ENCODE measurements around the gene CELF3. TPM values are rescaled to one million over a fixed set of nuclear protein-coding genes. Genes with fewer than 3 reads are reported as not detected.

Gene CELF3
- total and polyA plus RNA-seq, 2 of the 13 experiments (the other 11 are each of a cell fraction or from before 2014, with no cell fraction given): not detected

- Histone ChIP-seq H2AFZ (ENCODE audit: low read length) (no peak overlapping the region), H3K9ac (ENCODE audit: insufficient read depth, low read depth, low read length) (no peak overlapping the region), H3K27me3 (ENCODE audit: control insufficient read depth in 1 of 2, insufficient read depth in 2 of 2, low read length in 2 of 2) (peaks cover 0 to 11% of the 10 kb centered on the region in 2 experiments; a peak in 2 of 5 replicates), H3K9me3 (ENCODE audit: low read length) (peaks cover 16% of the 10 kb centered on the region; the same call in 1 of the 2 replicates), H3K4me3 (replicated peaks in 1 of 3; ENCODE audit: insufficient read depth in 1 of 3, low read depth in 2 of 3, low read length in 3 of 3) (no peak overlapping the region), H3K36me3 (replicated peaks in 1 of 2; ENCODE audit: control insufficient read depth in 1 of 2, insufficient read depth in 2 of 2, low read length in 2 of 2) (no peaks in the 10 kb centered on the region), H3K4me2 (ENCODE audit: low read depth, low read length) (no peak overlapping the region), H3K4me1 (ENCODE audit: insufficient read depth, low read length) (no peaks in the 10 kb centered on the region), H3K27ac (ENCODE audit: extremely low read length, insufficient read depth, low read length) (no peak overlapping the region), H3K79me2 (ENCODE audit: insufficient read depth, low read length) (no peaks in the 10 kb centered on the region), H4K20me1 (ENCODE audit: insufficient read depth, low read length) (no peaks in the 10 kb centered on the region)
- no peak for FAIRE-seq
- 1% methylated on average over 4 of the region's 4 CpGs for WGBS (ENCODE audit: low lambda C conversion rate)
- CTCF ChIA-PET (ENCODE audit: low intra/inter-chr PET ratio, low total read pairs): no interaction called here
- POLR2A ChIA-PET: no interaction called here
- ATAC-seq: no peak
- intact Hi-C loops (cut with micrococcal nuclease; ENCODE audit: unreplicated experiment) (no loop called here), in situ Hi-C loops (cut with HindIII; ENCODE audit: extremely low pct_ligation_motif_present, low pct_unique_long_range_greater_than_20kb) (loop anchor here (25.0 kb wide), 1 partner anchor 204 kb away; the partner anchor contains the start of gene TUFT1)
- no TSS peak for BruUV-seq (replicated peaks)
- no peak for DNase-seq (ENCODE audit: low spot score)
- TF ChIP-seq HOXA5 (CRISPR knock-in tag; IDR thresholded peaks at IDR 0.05): no peak
- TF ChIP-seq KLF16 (CRISPR knock-in tag; IDR thresholded peaks at IDR 0.05): no peak
- TF ChIP-seq GRHL1 (CRISPR knock-in tag; conservative IDR thresholded peaks at IDR 0.05): no peak
- TF ChIP-seq, protein P1, sequence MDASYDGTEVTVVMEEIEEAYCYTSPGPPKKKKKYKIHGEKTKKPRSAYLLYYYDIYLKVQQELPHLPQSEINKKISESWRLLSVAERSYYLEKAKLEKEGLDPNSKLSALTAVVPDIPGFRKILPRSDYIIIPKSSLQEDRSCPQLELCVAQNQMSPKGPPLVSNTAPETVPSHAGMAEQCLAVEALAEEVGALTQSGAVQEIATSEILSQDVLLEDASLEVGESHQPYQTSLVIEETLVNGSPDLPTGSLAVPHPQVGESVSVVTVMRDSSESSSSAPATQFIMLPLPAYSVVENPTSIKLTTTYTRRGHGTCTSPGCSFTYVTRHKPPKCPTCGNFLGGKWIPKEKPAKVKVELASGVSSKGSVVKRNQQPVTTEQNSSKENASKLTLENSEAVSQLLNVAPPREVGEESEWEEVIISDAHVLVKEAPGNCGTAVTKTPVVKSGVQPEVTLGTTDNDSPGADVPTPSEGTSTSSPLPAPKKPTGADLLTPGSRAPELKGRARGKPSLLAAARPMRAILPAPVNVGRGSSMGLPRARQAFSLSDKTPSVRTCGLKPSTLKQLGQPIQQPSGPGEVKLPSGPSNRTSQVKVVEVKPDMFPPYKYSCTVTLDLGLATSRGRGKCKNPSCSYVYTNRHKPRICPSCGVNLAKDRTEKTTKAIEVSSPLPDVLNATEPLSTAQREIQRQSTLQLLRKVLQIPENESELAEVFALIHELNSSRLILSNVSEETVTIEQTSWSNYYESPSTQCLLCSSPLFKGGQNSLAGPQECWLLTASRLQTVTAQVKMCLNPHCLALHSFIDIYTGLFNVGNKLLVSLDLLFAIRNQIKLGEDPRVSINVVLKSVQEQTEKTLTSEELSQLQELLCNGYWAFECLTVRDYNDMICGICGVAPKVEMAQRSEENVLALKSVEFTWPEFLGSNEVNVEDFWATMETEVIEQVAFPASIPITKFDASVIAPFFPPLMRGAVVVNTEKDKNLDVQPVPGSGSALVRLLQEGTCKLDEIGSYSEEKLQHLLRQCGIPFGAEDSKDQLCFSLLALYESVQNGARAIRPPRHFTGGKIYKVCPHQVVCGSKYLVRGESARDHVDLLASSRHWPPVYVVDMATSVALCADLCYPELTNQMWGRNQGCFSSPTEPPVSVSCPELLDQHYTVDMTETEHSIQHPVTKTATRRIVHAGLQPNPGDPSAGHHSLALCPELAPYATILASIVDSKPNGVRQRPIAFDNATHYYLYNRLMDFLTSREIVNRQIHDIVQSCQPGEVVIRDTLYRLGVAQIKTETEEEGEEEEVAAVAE (CRISPR knock-in tag; IDR thresholded peaks at IDR 0.05; ENCODE audit: borderline replicate concordance): no peak
- no peak for TF ChIP-seq CSRNP1 (CRISPR knock-in tag; IDR thresholded peaks at IDR 0.05)
- TF ChIP-seq GMEB1 (CRISPR knock-in tag; IDR thresholded peaks at IDR 0.05; ENCODE audit: borderline replicate concordance): no peak
- no peak for TF ChIP-seq SAP130 (CRISPR knock-in tag; IDR thresholded peaks at IDR 0.05; ENCODE audit: low read depth)
- no peak for TF ChIP-seq CHCHD3 (CRISPR knock-in tag; IDR thresholded peaks at IDR 0.05)
- no peak for TF ChIP-seq ZNF205 (CRISPR knock-in tag; IDR thresholded peaks at IDR 0.05)
- TF ChIP-seq TARDBP (CRISPR knock-in tag; IDR thresholded peaks at IDR 0.05): no peak
- no peak for TF ChIP-seq MXD4 (CRISPR knock-in tag; IDR thresholded peaks at IDR 0.05)
- TF ChIP-seq MAFF (IDR thresholded peaks at IDR 0.05; ENCODE audit: low read depth, low read length): no peak
- TF ChIP-seq ZNF644 (CRISPR knock-in tag; IDR thresholded peaks at IDR 0.05; ENCODE audit: low read depth): no peak
- TF ChIP-seq RAD21 (CRISPR knock-in tag; IDR thresholded peaks at IDR 0.05): no peak
- TF ChIP-seq SAFB2 (CRISPR knock-in tag; IDR thresholded peaks at IDR 0.05; ENCODE audit: borderline replicate concordance, low read depth): no peak
- no peak for TF ChIP-seq ZFYVE20 (CRISPR knock-in tag; IDR thresholded peaks at IDR 0.05; ENCODE audit: borderline replicate concordance, low read depth)
- no peak for TF ChIP-seq ZFY (CRISPR knock-in tag; IDR thresholded peaks at IDR 0.05)
Observed at GRCh38 chr1:151741516-151741915, 24.9 kb upstream of the CELF3 start.
